GM21390 (cell line): ENCODE measurements around the gene GOLGA8G.
"Not testable (repeated sequence)": the region's sequence is repeated elsewhere in the genome, so short reads cannot be mapped to it uniquely, and the experiment has no call there.

Source experiments
- ATAC-seq: cut with Tn5 transposase; IDR thresholded peaks from one replicate; pipeline ENCODE4 v1.9.1; 2021; ENCODE audit not compliant: unreplicated experiment

The GOLGA8G gene

GRCh38 chr15:28532954-28533353 is at the start of gene GOLGA8G:
Gene GOLGA8G, minus strand, starts transcription at chr15:28532971. Its CDS starts 62 bp downstream, at chr15:28532909.
- not testable (repeated sequence) for ATAC-seq

- not testable (repeated sequence) for ATAC-seq
These were observed 40.6 kb upstream of the GOLGA8G start for GRCh38 chr15:28573351-28573750.

GRCh38 chr15:28553268-28553667 is 20.5 kb upstream of the GOLGA8G start, which contains the start of gene GOLGA6L25:
Gene GOLGA6L25, plus strand, starts transcription at chr15:28553568. Its CDS starts 61 bp downstream, at chr15:28553629.
- ATAC-seq, result not testable (repeated sequence)

GRCh38 chr15:28515208-28515607 is 17.6 kb downstream of the GOLGA8G start:
- ATAC-seq, result not testable (repeated sequence)

GRCh38 chr15:28514128-28514527 is 18.6 kb downstream of the GOLGA8G start:
- not testable (repeated sequence) for ATAC-seq

- ATAC-seq, result not testable (repeated sequence)
These were observed 24.4 kb downstream of the GOLGA8G start for GRCh38 chr15:28508217-28508889.

GRCh38 chr15:28481340-28481739 is 51.4 kb downstream of the GOLGA8G start:
- not testable (repeated sequence) for ATAC-seq
